GF-D8 (cell line): Measurements from ENCODE around the gene DDAH2.
"Not testable (repeated sequence)": the region's sequence is repeated elsewhere in the genome, so short reads cannot be mapped to it uniquely, and the experiment has no call there.

ENCODE experiments used
- DNase-seq: peaks from one replicate; lab custom pipeline; 2025; lab: John Stamatoyannopoulos, UW

The DDAH2 gene

GRCh38 chr6:31713991-31714684 is 15.0 kb downstream of the DDAH2 start:
- DNase-seq: no peak

DNA sequence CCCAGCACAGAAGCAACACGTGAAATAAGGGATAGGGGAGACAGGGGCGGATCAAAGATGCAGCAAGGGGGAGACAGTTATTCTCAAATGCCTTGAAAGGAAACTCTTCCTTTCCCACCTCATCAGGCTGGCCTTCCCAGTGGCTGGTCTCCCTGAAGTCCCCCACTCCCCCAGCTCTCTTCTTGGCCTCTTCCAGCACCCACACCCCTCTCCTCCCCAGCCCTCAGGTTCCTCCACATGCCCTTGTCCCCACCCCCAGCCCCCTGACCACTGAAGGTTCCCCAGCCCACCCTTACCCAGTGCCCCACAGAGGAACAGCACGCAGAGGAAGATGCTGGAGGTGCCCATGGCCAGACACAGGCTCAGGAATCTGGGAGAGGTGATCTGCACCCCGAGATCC is 15.6 kb downstream of the DDAH2 start:
- DNase-seq: no peak

DNA sequence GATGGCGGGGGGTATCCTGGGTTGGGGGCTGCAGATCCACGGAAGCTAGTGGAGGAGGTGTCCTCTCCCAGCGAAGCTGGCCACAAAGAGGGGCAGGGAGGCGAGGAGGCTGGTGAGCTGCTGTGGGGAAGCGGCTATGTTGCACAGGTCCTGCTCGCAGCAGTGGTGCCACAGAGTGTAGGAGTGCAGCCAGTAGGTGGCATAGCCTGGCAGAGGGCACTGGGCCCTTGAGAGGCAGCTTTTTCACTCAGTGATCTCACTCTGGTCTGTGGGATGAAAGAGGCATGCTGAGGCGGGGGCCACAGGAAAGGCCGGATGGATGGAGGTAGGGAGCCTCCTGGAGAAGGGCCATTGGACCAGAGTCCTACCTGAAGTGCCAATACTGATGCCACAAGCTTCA is 16.8 kb downstream of the DDAH2 start:
- peak; percentile 3 for DNase-seq

- DNase-seq: peak; percentile 10
These were observed 17.9 kb downstream of the DDAH2 start for GRCh38 chr6:31711233-31711632.

DNA sequence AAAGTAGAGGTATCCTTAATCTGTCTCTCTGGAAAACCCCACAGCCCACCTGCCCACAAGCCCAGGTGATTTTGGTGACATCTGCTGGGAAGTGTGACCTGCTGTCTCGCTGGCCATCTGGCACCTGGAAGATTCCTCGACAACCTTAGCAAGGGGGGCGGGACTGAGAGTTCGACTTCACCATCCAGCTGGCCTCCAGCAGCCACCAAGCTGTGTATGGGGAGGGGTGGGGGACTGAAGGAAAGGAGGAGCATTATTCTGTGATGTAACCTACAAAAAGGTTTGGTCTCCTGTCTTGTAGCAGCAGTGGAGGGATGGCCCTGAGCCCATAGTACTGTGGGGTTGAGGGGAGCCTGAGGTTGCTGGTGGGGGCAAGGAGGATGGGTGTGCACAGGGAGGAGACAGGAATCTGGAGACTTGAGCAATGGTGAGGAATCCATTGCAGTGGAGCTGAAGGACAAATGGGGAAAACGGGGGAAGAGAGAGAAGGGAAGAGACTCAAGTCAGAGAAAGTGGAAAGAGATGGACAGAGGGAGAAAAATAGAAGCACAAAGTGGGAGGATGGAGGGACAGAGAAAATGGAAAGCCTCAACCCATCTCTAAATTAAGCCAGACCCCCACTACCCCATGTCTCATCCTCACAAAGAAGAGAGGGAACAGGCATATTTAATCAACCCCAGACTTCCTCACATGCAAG is 18.4 kb downstream of the DDAH2 start:
- no peak for DNase-seq

DNA sequence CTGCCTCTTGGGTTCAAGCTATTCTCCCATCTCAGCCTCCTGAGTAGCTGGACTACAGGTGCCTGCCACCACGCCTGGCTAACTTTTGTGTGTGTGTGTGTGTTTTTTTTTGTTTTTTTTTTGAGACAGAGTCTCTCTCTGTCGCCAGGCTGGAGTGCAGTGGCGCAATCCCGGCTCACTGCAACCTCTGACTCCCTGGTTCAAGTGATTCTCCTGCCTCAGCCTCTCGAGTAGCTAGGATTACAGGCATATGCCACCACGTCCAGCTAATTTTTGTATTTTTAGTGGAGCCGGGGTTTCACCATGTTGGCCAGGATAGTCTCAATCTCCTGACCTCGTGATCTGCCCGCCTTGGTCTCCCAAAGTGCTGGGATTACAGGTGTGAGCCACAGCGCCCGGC is 19.9 kb downstream of the DDAH2 start:
- DNase-seq: not testable (repeated sequence)

DNA sequence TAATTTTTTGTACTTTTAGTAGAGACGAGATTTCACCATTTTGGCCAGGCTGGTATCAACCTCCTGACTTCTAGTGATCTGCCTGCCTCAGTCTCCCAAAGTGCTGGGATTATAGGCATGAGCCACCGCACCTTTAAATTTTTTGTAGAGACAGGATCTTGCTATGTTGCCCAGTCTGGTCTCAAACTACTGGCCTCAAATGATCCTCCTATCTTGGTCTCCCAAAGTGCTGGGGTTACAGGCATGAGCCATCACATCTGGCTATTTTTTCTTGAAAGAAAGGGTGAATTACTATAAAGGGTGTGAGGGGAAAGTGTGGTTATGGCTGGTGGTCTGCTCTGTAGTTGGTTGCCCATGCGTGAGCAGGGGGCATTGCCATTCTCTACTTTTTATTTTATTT is 20.9 kb downstream of the DDAH2 start:
- no peak for DNase-seq

GRCh38 chr6:31707701-31708100 is 21.4 kb downstream of the DDAH2 start:
- DNase-seq: no peak

DNA sequence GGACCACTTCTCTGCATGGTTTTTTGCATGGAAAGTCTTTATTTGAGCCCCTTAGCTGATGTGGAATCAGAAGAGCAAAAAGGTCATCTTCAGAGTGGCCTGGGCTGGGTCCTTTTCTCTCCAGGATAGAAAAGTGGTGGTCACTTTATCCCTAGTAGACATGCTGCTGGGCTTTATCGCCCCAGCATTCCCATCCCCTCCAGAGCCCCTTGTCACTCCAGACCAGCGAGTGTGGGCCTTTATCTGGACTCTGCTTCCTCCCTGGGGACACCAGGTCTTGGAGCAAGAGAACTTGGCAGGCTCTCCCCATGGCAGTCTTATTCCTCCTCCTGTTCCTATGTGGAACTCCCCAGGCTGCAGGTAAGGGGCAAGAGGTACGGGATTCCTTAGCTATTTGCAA is 22.5 kb downstream of the DDAH2 start, which contains the start of gene LY6G6F:
Gene LY6G6F, plus strand, starts transcription at position 268 of the 400 bp plus-strand sequence. Its CDS starts 41 bp downstream, at position 309.
- DNase-seq: no peak

GRCh38 chr6:31705931-31706330 is 23.2 kb downstream of the DDAH2 start:
- no peak for DNase-seq

DNA sequence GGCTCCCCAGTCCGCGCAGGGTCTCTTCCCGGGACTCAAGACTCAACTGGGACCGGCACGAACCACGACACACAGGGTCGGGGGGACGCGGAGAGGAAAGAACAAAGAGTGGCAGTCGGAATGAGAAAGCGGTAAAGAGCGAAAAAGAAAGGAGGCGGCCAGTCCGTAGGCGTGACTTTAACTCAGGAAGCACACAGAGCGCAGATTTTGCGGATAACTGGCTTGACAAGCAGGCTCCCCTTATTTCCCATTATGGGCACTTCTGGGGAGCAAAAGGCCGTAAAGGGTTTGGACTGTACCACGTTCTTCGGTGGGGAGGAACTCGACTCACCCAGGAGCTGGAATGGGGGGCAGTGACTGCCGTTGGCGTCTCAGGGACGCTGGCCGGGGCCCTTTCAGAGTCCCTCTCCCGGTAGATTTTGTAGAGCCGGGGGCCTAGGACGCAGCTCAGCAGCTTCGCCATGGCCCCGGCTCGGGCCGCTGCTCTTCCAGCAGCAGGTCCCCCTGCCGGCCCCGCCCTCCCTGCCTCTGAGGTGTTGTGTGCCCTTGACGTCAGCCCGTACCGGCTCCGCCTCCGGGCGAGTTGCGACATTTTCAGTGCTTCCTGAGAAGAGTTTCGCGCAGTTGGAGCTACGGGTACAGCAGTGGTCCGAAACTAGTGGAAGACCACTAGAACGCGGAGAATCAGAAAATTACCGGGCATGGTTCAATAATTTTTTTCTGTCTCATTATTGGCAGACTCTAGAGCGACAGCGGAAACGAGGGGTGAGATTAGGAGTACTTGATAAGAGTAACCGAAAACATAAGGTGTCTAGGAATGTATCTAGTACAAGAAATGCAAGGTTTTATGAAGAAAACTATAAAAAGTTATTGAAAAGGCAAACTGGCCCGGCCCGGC is 26.0 kb downstream of the DDAH2 start, which contains the start of gene ABHD16A:
Gene ABHD16A, minus strand, starts transcription at position 506 of the 898 bp plus-strand sequence. Its CDS starts 43 bp downstream, at position 463.
- peak; percentile 95 for DNase-seq

DNA sequence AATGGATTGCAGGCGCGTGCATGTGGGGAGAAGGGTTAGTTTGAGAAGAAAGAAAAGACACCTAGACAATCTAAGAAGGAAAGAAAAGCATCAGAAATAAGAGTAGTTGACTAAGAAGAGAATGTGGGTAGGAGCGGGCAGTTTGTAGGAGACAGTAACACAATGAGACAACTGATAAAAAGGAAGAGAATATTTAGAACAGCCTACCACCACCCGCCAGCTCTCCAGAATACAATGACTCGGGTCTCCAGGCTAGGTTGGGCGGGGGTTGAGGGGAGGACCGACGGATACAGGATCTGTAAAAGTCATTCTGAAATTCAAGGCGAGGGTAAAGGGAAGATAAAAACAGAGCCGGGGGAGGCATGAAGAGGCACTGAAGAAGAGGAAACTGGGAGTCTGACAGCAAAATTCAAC is 26.7 kb downstream of the DDAH2 start:
- no peak for DNase-seq

GRCh38 chr6:31701666-31702404 is 27.3 kb downstream of the DDAH2 start:
- DNase-seq: no peak

GRCh38 chr6:31700740-31701401 is 28.2 kb downstream of the DDAH2 start:
- no peak for DNase-seq

GRCh38 chr6:31697555-31697954 is 31.5 kb downstream of the DDAH2 start:
- no peak for DNase-seq

- DNase-seq: no peak
These were observed 35.6 kb downstream of the DDAH2 start for GRCh38 chr6:31693535-31693934.

- no peak for DNase-seq
These were observed 36.2 kb downstream of the DDAH2 start for GRCh38 chr6:31692886-31693285.

DNA sequence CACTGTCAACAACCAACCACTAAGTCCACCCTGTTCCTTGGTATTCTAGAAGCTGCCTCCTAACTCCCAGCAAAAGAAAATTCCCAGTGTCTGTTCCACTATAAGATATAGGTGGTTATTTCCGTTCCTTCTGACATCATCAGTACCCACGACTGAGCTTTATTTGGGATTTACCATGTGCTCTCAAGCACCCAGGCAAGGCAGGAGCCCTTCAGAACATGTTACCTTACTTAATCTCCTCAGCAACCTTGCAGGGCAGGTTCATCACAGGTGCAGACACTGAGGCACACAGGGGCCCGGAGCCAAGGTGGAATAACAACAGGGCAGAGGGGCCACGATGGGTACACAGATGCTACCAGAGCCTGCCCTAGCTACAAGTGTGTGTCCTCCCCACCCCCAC is 36.7 kb downstream of the DDAH2 start:
- DNase-seq: no peak

- DNase-seq: no peak
These were observed 37.5 kb downstream of the DDAH2 start for GRCh38 chr6:31691564-31692108.

GRCh38 chr6:31691078-31691463 is 38.0 kb downstream of the DDAH2 start:
- DNase-seq: no peak
